MM.1S (cell line): ENCODE data around the gene ADTRP.

Experiments used
- DNase-seq: peaks from one replicate; pipeline ENCODE4 v3.0.0-alpha.2; 2015
- H2AFZ ChIP-seq: fragments of 300-600 bp; sonication (generic); 2 replicates; pipeline ENCODE4 v1.6.0; 2016; ENCODE audit warnings: antibody characterized with exemption, low read length
- H3F3A ChIP-seq: fragments of 300-600 bp; sonication (generic); 2 replicates; pipeline ENCODE4 v1.6.1; 2016; ENCODE audit warnings: mild to moderate bottlenecking, antibody characterized with exemption, low read length, moderate library complexity, mixed read lengths; ENCODE audit not compliant: insufficient read depth
- H3K27ac ChIP-seq: fragments of 300-600 bp; sonication (generic); 2 replicates; pipeline ENCODE4 v1.5.1; 2016; ENCODE audit warnings: mild to moderate bottlenecking, low read length
- H3K27me3 ChIP-seq: fragments of 300-600 bp; sonication (generic); replicated peaks from 2 replicates; pipeline ENCODE4 v1.6.0; 2016; ENCODE audit warnings: low read length; ENCODE audit not compliant: insufficient read depth
- H3K36me3 ChIP-seq: fragments of 300-600 bp; sonication (generic); replicated peaks from 2 replicates; pipeline ENCODE4 v1.6.1; 2016; ENCODE audit warnings: mild to moderate bottlenecking, low read length, mixed read lengths; ENCODE audit not compliant: insufficient read depth
- H3K4me1 ChIP-seq: fragments of 300-600 bp; sonication (generic); 2 replicates; pipeline ENCODE4 v1.6.1; 2016; ENCODE audit warnings: low read length, mixed read lengths
- H3K4me2 ChIP-seq: fragments of 300-600 bp; sonication (generic); 2 replicates; pipeline ENCODE4 v1.6.0; 2016; ENCODE audit warnings: low read depth, low read length
- H3K4me3 ChIP-seq: fragments of 300-600 bp; sonication (generic); 2 replicates; pipeline ENCODE4 v1.5.1; 2016; ENCODE audit warnings: low read length, mixed read lengths
- H3K79me2 ChIP-seq: fragments of 300-600 bp; sonication (generic); 2 replicates; pipeline ENCODE4 v1.6.1; 2016; ENCODE audit warnings: mixed run types, low read length, mixed read lengths
- H3K9ac ChIP-seq: fragments of 300-600 bp; sonication (generic); 2 replicates; pipeline ENCODE4 v1.6.1; 2016; ENCODE audit warnings: low read length, mixed read lengths
- H3K9me2 ChIP-seq: fragments of 300-600 bp; sonication (generic); replicated peaks from 2 replicates; pipeline ENCODE4 v1.6.1; 2016; ENCODE audit warnings: mild to moderate bottlenecking, low read length, mixed read lengths; ENCODE audit not compliant: insufficient read depth
- H3K9me3 ChIP-seq: fragments of 300-600 bp; sonication (generic); replicated peaks from 2 replicates; pipeline ENCODE4 v1.6.1; 2016; ENCODE audit warnings: mild to moderate bottlenecking, low read length, mixed read lengths; ENCODE audit not compliant: insufficient read depth
- H4K20me1 ChIP-seq: fragments of 300-600 bp; sonication (generic); 2 replicates; pipeline ENCODE4 v1.6.1; 2016; ENCODE audit warnings: mild to moderate bottlenecking, low read length, moderate library complexity, mixed read lengths; ENCODE audit not compliant: insufficient read depth
- EZH2 ChIP-seq: fragments of 300-600 bp; sonication (generic); optimal IDR thresholded peaks from 2 replicates; pipeline ENCODE3; 2017; ENCODE audit warnings: low read depth, mild to moderate bottlenecking, antibody characterized with exemption, low read length, mixed read lengths
- EZH2phosphoT487 ChIP-seq: fragments of 300-600 bp; sonication (generic); IDR thresholded peaks from 2 replicates; pipeline ENCODE4 v1.6.1; 2018; ENCODE audit warnings: antibody characterized with exemption, low read length
- TF ChIP-seq, protein P1 (sequence below): fragments of 300-600 bp; sonication (generic); IDR thresholded peaks from 2 replicates; pipeline ENCODE4 v1.5.1; 2016; ENCODE audit warnings: antibody characterized with exemption, low read length, mixed read lengths

Gene ADTRP

DNA sequence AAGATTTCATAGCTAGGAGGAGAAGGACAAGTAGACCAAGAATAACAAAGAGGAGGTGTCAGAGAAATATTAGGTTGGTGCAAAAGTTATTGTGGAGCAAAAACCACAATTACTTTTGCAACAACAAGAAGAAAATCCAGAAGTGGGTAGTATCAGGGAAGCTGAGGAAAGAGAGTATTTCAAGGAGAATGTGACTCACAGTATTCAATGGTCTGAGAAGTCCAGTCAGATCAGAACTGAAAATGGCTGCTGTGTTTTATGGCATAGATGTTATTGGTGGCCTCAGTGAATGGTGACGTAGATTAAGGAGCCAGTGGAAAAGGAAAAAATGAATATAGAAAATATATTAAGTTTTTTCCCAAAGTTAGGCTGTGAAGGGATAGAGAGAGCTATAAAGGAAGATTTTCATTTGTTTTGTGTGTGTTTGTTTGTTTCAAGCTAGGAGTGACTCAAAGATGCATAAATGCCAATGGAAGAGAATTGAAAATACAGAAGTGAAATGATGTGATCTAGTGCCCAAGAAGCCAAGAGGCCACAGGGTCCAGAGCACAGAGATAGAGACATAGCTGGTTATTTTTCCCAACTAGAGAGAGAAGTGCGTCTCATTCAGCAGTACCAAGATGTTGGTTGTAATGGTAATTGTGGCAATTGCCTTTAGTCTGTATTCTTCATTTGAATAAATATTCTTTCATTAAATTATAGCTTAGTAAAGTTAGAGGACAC, 112.8 kb downstream of the ADTRP start:
- H3K27ac ChIP-seq: no peak overlapping the region
- H3K4me2 ChIP-seq: no peak overlapping the region
- no peaks in the 10 kb centered on the region for H3K79me2 ChIP-seq
- no peaks in the 10 kb centered on the region for H3K9me2 ChIP-seq
- no peaks in the 10 kb centered on the region for H3K36me3 ChIP-seq
- no peaks in the 10 kb centered on the region for H3K27me3 ChIP-seq
- no peak overlapping the region for H2AFZ ChIP-seq
- no peak for DNase-seq
- TF ChIP-seq EZH2: no peak
- TF ChIP-seq, protein P1, sequence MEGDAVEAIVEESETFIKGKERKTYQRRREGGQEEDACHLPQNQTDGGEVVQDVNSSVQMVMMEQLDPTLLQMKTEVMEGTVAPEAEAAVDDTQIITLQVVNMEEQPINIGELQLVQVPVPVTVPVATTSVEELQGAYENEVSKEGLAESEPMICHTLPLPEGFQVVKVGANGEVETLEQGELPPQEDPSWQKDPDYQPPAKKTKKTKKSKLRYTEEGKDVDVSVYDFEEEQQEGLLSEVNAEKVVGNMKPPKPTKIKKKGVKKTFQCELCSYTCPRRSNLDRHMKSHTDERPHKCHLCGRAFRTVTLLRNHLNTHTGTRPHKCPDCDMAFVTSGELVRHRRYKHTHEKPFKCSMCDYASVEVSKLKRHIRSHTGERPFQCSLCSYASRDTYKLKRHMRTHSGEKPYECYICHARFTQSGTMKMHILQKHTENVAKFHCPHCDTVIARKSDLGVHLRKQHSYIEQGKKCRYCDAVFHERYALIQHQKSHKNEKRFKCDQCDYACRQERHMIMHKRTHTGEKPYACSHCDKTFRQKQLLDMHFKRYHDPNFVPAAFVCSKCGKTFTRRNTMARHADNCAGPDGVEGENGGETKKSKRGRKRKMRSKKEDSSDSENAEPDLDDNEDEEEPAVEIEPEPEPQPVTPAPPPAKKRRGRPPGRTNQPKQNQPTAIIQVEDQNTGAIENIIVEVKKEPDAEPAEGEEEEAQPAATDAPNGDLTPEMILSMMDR: no peak
- no peak for TF ChIP-seq EZH2phosphoT487
- no peak overlapping the region for H3K4me3 ChIP-seq
- no peak overlapping the region for H3K9ac ChIP-seq
- no peaks in the 10 kb centered on the region for H3F3A ChIP-seq
- H3K9me3 ChIP-seq: no peaks in the 10 kb centered on the region
- H4K20me1 ChIP-seq: no peaks in the 10 kb centered on the region
- no peaks in the 10 kb centered on the region for H3K4me1 ChIP-seq
